HepG2 (cell line): ENCODE measurements around the gene GPSM1. TPM values are rescaled to one million over a fixed set of nuclear protein-coding genes. Genes with fewer than 3 reads are reported as not detected.

Source experiments
- BRCA1 ChIP-seq: sonication (generic); formaldehyde crosslinking; IDR thresholded peaks from 2 replicates; pipeline ENCODE4 v1.4.0; 2020; ENCODE audit warnings: missing genetic modification reagents
- CCAR2 ChIP-seq: fragments of 200-400 bp; formaldehyde crosslinking; optimal IDR thresholded peaks from 2 replicates; pipeline ENCODE3; 2018; ENCODE audit warnings: low read depth, mild to moderate bottlenecking, low read length, moderate library complexity
- FOXM1 ChIP-seq: sonication (generic); formaldehyde crosslinking; IDR thresholded peaks from 2 replicates; pipeline ENCODE4 v1.5.0; 2020; ENCODE audit warnings: missing genetic modification reagents
- GABPB1 ChIP-seq: IDR thresholded peaks from 2 replicates; pipeline ENCODE4 v1.6.1; 2016; ENCODE audit warnings: mild to moderate bottlenecking, missing genetic modification reagents, moderate library complexity, missing compliant biosample characterization
- IRF9 ChIP-seq: sonication (generic); formaldehyde crosslinking; IDR thresholded peaks from 2 replicates; pipeline ENCODE4 v1.8.0; 2022; ENCODE audit warnings: missing genetic modification reagents, mild to moderate bottlenecking, borderline replicate concordance
- KMT2A ChIP-seq: sonication (generic); formaldehyde crosslinking; IDR thresholded peaks from 2 replicates; pipeline ENCODE4 v1.4.0; 2020; ENCODE audit warnings: missing genetic modification reagents
- MIER2 ChIP-seq: IDR thresholded peaks from 2 replicates; pipeline ENCODE4 v1.6.1; 2016; ENCODE audit warnings: missing biosample characterization, missing genetic modification reagents
- PAXIP1 ChIP-seq: sonication (generic); formaldehyde crosslinking; conservative IDR thresholded peaks from 2 replicates; pipeline ENCODE4 v1.4.0; 2020; ENCODE audit warnings: mild to moderate bottlenecking, missing genetic modification reagents, moderate library complexity
- PLRG1 ChIP-seq: fragments of 450-650 bp; conservative IDR thresholded peaks from 2 replicates; pipeline ENCODE4 v1.6.1; 2016
- SP2 ChIP-seq: sonication (generic); formaldehyde crosslinking; IDR thresholded peaks from 2 replicates; pipeline ENCODE4 v1.5.1; 2020; ENCODE audit warnings: mild to moderate bottlenecking, missing genetic modification reagents
- THYN1 ChIP-seq: sonication (generic); formaldehyde crosslinking; IDR thresholded peaks from 2 replicates; pipeline ENCODE4 v1.8.1; 2023; ENCODE audit warnings: low read depth, mild to moderate bottlenecking, moderate library complexity, missing genetic modification reagents, borderline replicate concordance
- ZBTB25 ChIP-seq: IDR thresholded peaks from 2 replicates; pipeline ENCODE4 v1.6.1; 2018; ENCODE audit warnings: missing genetic modification reagents
- ZBTB3 ChIP-seq: sonication (generic); formaldehyde crosslinking; IDR thresholded peaks from 2 replicates; pipeline ENCODE4 v1.4.0; 2020; ENCODE audit warnings: low read depth, mild to moderate bottlenecking, moderate library complexity, missing genetic modification reagents, borderline replicate concordance
- ZBTB44 ChIP-seq: sonication (generic); formaldehyde crosslinking; IDR thresholded peaks from 2 replicates; pipeline ENCODE4 v1.4.0; 2020; ENCODE audit warnings: missing genetic modification reagents
- ZEB1 ChIP-seq: IDR thresholded peaks from 2 replicates; pipeline ENCODE4 v1.6.1; 2012; ENCODE audit warnings: mild to moderate bottlenecking, low read depth, inconsistent platforms; ENCODE audit not compliant: insufficient replicate concordance
- ZFP82 ChIP-seq: sonication (generic); formaldehyde crosslinking; IDR thresholded peaks from 2 replicates; pipeline ENCODE4 v1.5.1; 2020; ENCODE audit warnings: mild to moderate bottlenecking, missing genetic modification reagents, borderline replicate concordance
- ZNF143 ChIP-seq: sonication (generic); formaldehyde crosslinking; IDR thresholded peaks from 2 replicates; pipeline ENCODE4 v1.4.0; 2020; ENCODE audit warnings: missing genetic modification reagents
- ZNF205 ChIP-seq: IDR thresholded peaks from 2 replicates; pipeline ENCODE4 v1.6.1; 2018; ENCODE audit warnings: missing biosample characterization, missing genetic modification reagents
- ZNF256 ChIP-seq: sonication (generic); formaldehyde crosslinking; conservative IDR thresholded peaks from 2 replicates; pipeline ENCODE4 v1.4.0; 2020; ENCODE audit warnings: missing genetic modification reagents
- ZNF773 ChIP-seq: sonication (generic); formaldehyde crosslinking; IDR thresholded peaks from 2 replicates; pipeline ENCODE4 v1.4.0; 2020; ENCODE audit warnings: missing genetic modification reagents, borderline replicate concordance
- ZNF878 ChIP-seq: sonication (generic); formaldehyde crosslinking; IDR thresholded peaks from 2 replicates; pipeline ENCODE4 v1.8.1; 2023; ENCODE audit warnings: mild to moderate bottlenecking, missing genetic modification reagents, moderate library complexity
- polyA plus RNA-seq, 8 experiments: library from polyadenylated mRNA; depleted of rRNA in 3 of 8; stranded (reverse) in 7 of 8; unstranded in 1 of 8; fragments of >200 nt; fragmentation: Illumina TruSeq in 4 of 8; extraction: Trizol in 4 of 8; gene quantifications; 2 replicates each; pipeline versions ENCODE4 v1.2.1 to v1.2.3, GENCODE V29; 2011 to 2016; ENCODE audit warnings: low read depth in 4 of 8, missing spikeins in 1 of 8, mixed read lengths in 1 of 8; ENCODE audit not compliant: insufficient read depth in 1 of 8
- total RNA-seq, 5 experiments: library from RNA; depleted of rRNA; stranded (reverse); fragments of >200 nt; fragmentation: Illumina TruSeq; extraction: Trizol; gene quantifications; 2 replicates each; pipeline ENCODE4 v1.2.3, GENCODE V29; 2016; ENCODE audit warnings: low read depth in 1 of 5

GPSM1 gene
- total and polyA plus RNA-seq, 2 of the 13 experiments (the other 11 are each of a cell fraction or from before 2014, with no cell fraction given) = 1.0 to 2.4 TPM

GRCh38 chr9:136339173-136339957 is 12.0 kb downstream of the GPSM1 start (continued):
- TF ChIP-seq ZBTB44 (CRISPR knock-in tag) = no peak
- TF ChIP-seq THYN1 (CRISPR knock-in tag) = no peak
- TF ChIP-seq SP2 (CRISPR knock-in tag) = no peak
- peak; percentile 64 for TF ChIP-seq GABPB1 (CRISPR knock-in tag)
- no peak for TF ChIP-seq ZEB1
- TF ChIP-seq PAXIP1 (CRISPR knock-in tag) = peak; percentile 8; the same call in 1 of the 2 replicates
- no peak for TF ChIP-seq FOXM1 (CRISPR knock-in tag)
- TF ChIP-seq MIER2 = no peak
- TF ChIP-seq CCAR2 = no peak
- no peak for TF ChIP-seq ZNF256 (CRISPR knock-in tag)
- TF ChIP-seq KMT2A (CRISPR knock-in tag) = no peak
- 0 out of 2 replicates have a peak, but pooled peaks have one; percentile 29 for TF ChIP-seq ZBTB25 (CRISPR knock-in tag)
- no peak for TF ChIP-seq ZNF878 (CRISPR knock-in tag)
- TF ChIP-seq IRF9 (CRISPR knock-in tag) = no peak
- no peak for TF ChIP-seq ZNF773
- TF ChIP-seq BRCA1 = no peak
- TF ChIP-seq ZBTB3 (CRISPR knock-in tag) = no peak
- peak; percentile 48; the same call in 1 of the 2 replicates for TF ChIP-seq ZNF143
- no peak for TF ChIP-seq PLRG1
- no peak for TF ChIP-seq ZFP82 (CRISPR knock-in tag)
- TF ChIP-seq ZNF205 = no peak
